ENCODE measurements around the gene ZNF839. TPM values are rescaled to one million over a fixed set of nuclear protein-coding genes. Genes with fewer than 3 reads are reported as not detected.

ZNF839 gene
- total RNA-seq, 1 experiment from 2014 or later: 15.1 TPM

GRCh38 chr14:102279688-102280348, 39.7 kb upstream of the ZNF839 start (continued):
- no peak for TF ChIP-seq USF2 (CRISPR knock-in tag; IDR thresholded peaks at IDR 0.05)
- no peak for TF ChIP-seq NR1H2 (CRISPR knock-in tag; IDR thresholded peaks at IDR 0.05)
- TF ChIP-seq CDX4 (CRISPR knock-in tag; IDR thresholded peaks at IDR 0.05; ENCODE audit: borderline replicate concordance): no peak
- TF ChIP-seq CTCF (IDR thresholded peaks at IDR 0.05): no peak

GRCh38 chr14:102280376-102280962, 39.1 kb upstream of the ZNF839 start:
- no peak for TF ChIP-seq FOXP1 (CRISPR knock-in tag; IDR thresholded peaks at IDR 0.05; ENCODE audit: borderline replicate concordance)
- no peak for TF ChIP-seq TEAD1 (CRISPR knock-in tag; IDR thresholded peaks at IDR 0.05)
- TF ChIP-seq HMGA2 (CRISPR knock-in tag; IDR thresholded peaks at IDR 0.05): no peak
- TF ChIP-seq SMAD3 (CRISPR knock-in tag; IDR thresholded peaks at IDR 0.05; ENCODE audit: borderline replicate concordance): no peak
- no peak for TF ChIP-seq RELA (CRISPR knock-in tag; IDR thresholded peaks at IDR 0.05; ENCODE audit: borderline replicate concordance)
- no peak for TF ChIP-seq CTCF (IDR thresholded peaks at IDR 0.05)
- no peak for TF ChIP-seq TCF7 (CRISPR knock-in tag; IDR thresholded peaks at IDR 0.05; ENCODE audit: low read depth)
- no peak for TF ChIP-seq MYBL2 (CRISPR knock-in tag; IDR thresholded peaks at IDR 0.05)
- TF ChIP-seq NR3C1 (CRISPR knock-in tag; conservative IDR thresholded peaks at IDR 0.05; ENCODE audit: low read depth): no peak
- TF ChIP-seq NFE2L1 (CRISPR knock-in tag; IDR thresholded peaks at IDR 0.05): no peak
- TF ChIP-seq ETV6 (CRISPR knock-in tag; IDR thresholded peaks at IDR 0.05): no peak
- no peak for TF ChIP-seq FOXP4 (CRISPR knock-in tag; IDR thresholded peaks at IDR 0.05)
- no peak for TF ChIP-seq AFF4 (CRISPR knock-in tag; IDR thresholded peaks at IDR 0.05; ENCODE audit: borderline replicate concordance)
- no peaks in the 10 kb centered on the region for H3K4me1 Mint-ChIP-seq
- POLR2A ChIA-PET: no interaction called here
- no peak for DNase-seq (ENCODE audit: low spot score)
- peaks cover 6% of the 10 kb centered on the region; the same call in 1 of the 2 replicates for H3K9me3 Mint-ChIP-seq
- no peaks in the 10 kb centered on the region for H3K36me3 Mint-ChIP-seq
- H3K4me3 Mint-ChIP-seq: no peak overlapping the region
- H3K27ac Mint-ChIP-seq: no peak overlapping the region
- ATAC-seq: no peak
- no peaks in the 10 kb centered on the region; the same call in 1 of the 2 replicates for H3K27me3 Mint-ChIP-seq (ENCODE audit: low read depth)
- CTCF ChIA-PET: no interaction called here

All from WTC11 (cell line).